Memory B cell (primary cell): ENCODE results near the gene PIP5K1A.
"Not testable (repeated sequence)": the region's sequence is repeated elsewhere in the genome, so short reads cannot be mapped to it uniquely, and the experiment has no call there.

Source experiments
- ATAC-seq: fragments of 150-1000 bp; cut with Tn5 transposase; 2 replicates; pipeline ENCODE4 v1.10.0; 2021; ENCODE audit warnings: low read depth, mild to moderate bottlenecking, moderate library complexity
- DNase-seq, 2 donors: peaks; one replicate each; pipeline ENCODE4 v3.0.0; 2022; ENCODE audit warnings: low spot score in 2 of 2
- H3K27ac Mint-ChIP-seq: one replicate; pipeline ENCODE4 v1.8.0; 2022; ENCODE audit warnings: mild to moderate bottlenecking, moderate library complexity, mixed read lengths
- H3K27me3 Mint-ChIP-seq: one replicate; pipeline ENCODE4 v1.8.0; 2022; ENCODE audit warnings: mixed read lengths
- H3K36me3 Mint-ChIP-seq: one replicate; pipeline ENCODE4 v1.8.0; 2022; ENCODE audit warnings: mild to moderate bottlenecking, mixed read lengths
- H3K4me1 Mint-ChIP-seq: one replicate; pipeline ENCODE4 v1.8.0; 2022; ENCODE audit warnings: mixed read lengths
- H3K4me3 Mint-ChIP-seq: one replicate; pipeline ENCODE4 v1.8.0; 2022; ENCODE audit warnings: mild to moderate bottlenecking, moderate library complexity, mixed read lengths
- H3K9me3 Mint-ChIP-seq: one replicate; pipeline ENCODE4 v1.8.0; 2022; ENCODE audit warnings: mixed read lengths

PIP5K1A gene

GRCh38 chr1:151205381-151205965 is 7.1 kb downstream of the PIP5K1A start:
- ATAC-seq, H3K4me1 Mint-ChIP-seq, H3K9me3 Mint-ChIP-seq, DNase-seq, H3K4me3 Mint-ChIP-seq, H3K36me3 Mint-ChIP-seq, H3K27me3 Mint-ChIP-seq, H3K27ac Mint-ChIP-seq: not testable (repeated sequence)

- ATAC-seq (no peak), DNase-seq (no peak)
- no peak overlapping the region for H3K27ac Mint-ChIP-seq
- H3K4me1 Mint-ChIP-seq = peaks cover 6% of the 10 kb centered on the region
- H3K4me3 Mint-ChIP-seq = no peak overlapping the region
- no peaks in the 10 kb centered on the region for H3K9me3 Mint-ChIP-seq
- H3K36me3 Mint-ChIP-seq = peaks cover 10% of the 10 kb centered on the region
- H3K27me3 Mint-ChIP-seq = no peaks in the 10 kb centered on the region
These were observed 12.5 kb downstream of the PIP5K1A start for GRCh38 chr1:151210830-151211229.

DNA sequence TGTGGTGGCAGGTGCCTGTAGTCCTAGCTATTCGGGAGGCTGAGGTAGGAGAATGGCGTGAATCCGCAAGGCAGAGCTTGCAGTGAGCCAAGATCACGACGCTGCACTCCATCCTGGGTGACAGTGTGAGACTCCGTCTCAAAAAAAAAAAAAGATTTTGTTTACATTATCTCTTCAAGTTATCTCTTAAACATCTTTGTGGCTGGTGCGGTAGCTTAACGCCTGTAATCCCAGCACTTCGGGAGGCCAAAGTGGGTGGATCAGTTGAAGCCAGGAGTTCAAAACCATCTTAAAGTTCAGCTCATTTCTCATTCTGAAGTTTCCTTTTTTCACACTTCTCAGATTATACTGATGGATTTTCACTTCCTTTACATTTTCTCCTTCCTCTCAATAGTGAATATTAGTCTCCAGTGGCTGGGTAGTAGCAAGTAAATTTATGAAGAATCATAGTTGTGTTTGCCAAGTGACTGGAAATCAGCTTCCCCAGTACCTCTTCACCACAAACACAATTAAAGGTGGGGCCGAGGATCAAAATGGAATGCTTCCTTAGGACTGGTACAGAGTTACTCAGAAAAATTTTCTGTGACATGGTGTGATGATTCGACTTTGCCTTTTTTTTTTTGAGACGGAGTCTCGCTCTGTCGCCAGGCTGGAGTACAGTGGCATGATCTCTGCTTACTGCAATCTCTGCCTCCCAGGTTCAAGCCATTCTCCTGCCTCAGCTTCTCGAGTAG is 13.8 kb downstream of the PIP5K1A start:
- DNase-seq (no peak), ATAC-seq (no peak)
- no peaks in the 10 kb centered on the region for H3K27me3 Mint-ChIP-seq
- H3K27ac Mint-ChIP-seq = no peak overlapping the region
- H3K36me3 Mint-ChIP-seq = peaks cover 8% of the 10 kb centered on the region
- H3K4me1 Mint-ChIP-seq = peaks cover 7% of the 10 kb centered on the region
- no peaks in the 10 kb centered on the region for H3K9me3 Mint-ChIP-seq
- H3K4me3 Mint-ChIP-seq = no peak overlapping the region

DNA sequence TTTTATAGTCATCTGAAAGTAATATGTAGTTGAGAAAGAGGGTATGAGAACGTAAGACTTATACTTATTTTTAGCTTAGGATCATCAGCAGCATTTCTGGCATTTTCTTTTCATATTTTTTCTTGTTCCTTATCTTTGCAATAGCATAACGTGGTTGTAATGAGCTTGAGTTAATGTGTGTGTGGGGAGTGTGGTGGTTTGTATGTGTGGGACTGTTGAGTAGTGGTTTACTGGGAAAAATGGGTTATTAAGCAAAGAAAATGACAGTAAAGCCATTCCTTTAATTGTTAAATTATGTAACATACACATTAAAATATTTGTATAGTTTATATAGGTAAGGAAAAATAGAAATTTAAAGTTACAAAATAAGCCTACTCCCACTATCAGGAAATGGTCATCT is 15.2 kb downstream of the PIP5K1A start:
- no peak for ATAC-seq
- no peaks in the 10 kb centered on the region for H3K27me3 Mint-ChIP-seq
- DNase-seq = no peak
- peaks cover 7% of the 10 kb centered on the region for H3K4me1 Mint-ChIP-seq
- peaks cover 7% of the 10 kb centered on the region for H3K36me3 Mint-ChIP-seq
- H3K27ac Mint-ChIP-seq = no peak overlapping the region
- no peaks in the 10 kb centered on the region for H3K9me3 Mint-ChIP-seq
- H3K4me3 Mint-ChIP-seq = no peak overlapping the region

DNA sequence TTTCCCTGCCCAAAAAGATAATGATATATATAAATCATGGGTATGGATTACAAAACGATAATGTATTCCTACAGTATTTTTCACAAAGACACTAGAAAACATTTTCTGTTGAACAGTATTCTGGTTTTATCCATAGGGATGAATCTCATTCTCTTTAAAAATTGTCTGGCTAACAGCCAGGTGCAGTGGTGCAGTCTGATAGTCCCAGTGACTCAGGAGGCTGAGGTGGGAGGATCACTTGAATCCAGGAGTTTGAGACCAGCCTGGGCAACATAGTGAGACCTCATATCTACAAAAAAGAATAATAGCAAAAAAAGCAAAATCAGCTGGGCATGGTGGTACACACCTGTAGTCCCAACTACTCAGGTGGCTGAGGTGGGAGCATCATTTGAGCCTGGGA is 23.3 kb downstream of the PIP5K1A start:
- no peak overlapping the region for H3K4me3 Mint-ChIP-seq
- ATAC-seq (no peak), DNase-seq (no peak)
- H3K27ac Mint-ChIP-seq = no peak overlapping the region
- H3K27me3 Mint-ChIP-seq = no peaks in the 10 kb centered on the region
- peaks cover 2% of the 10 kb centered on the region for H3K4me1 Mint-ChIP-seq
- peaks cover 7% of the 10 kb centered on the region for H3K36me3 Mint-ChIP-seq
- no peaks in the 10 kb centered on the region for H3K9me3 Mint-ChIP-seq

DNA sequence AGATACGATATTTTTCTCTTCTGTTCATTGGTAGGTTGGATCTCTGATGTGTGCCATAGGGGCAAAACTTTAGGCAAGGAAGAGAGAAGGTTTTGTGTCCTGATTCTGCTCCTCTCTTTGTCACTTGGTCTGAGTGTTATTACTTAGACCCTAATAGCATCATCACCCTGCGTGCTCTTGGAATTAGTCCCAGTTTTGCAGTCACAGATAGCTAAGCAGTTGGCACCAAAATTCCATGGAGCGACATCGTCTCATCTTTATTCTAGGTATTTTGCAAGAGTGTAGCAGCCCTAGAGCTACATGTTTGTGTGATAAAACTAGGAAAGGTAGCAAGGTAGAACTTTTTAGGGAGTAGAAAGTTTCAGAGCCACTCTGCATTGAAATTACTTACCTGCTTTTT is 23.8 kb downstream of the PIP5K1A start:
- Mint-ChIP-seq H3K9me3 (no peaks in the 10 kb centered on the region), H3K27me3 (no peaks in the 10 kb centered on the region), H3K4me3 (no peak overlapping the region), H3K27ac (no peak overlapping the region), H3K4me1 (peaks cover 2% of the 10 kb centered on the region), H3K36me3 (peaks cover 9% of the 10 kb centered on the region)
- no peak for ATAC-seq
- DNase-seq = no peak

DNA sequence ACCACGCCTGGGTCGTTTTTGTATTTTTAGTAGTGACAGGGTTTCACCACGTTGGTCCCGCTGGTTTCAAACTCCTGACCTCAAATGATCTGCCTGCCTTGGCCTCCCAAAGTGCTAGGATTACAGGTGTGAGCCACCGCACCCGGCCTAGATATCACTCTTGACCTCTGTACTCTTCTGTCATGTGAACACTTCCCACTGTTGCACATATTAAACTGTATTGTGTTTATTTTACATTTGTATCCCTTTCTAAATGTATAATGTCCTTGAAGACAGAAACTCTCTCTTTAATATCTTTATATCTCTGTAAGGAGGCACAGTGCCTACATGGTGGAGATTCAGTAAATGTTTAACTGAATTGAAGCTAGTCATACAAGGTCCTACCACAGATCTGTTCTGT is 36.9 kb downstream of the PIP5K1A start:
- Mint-ChIP-seq H3K4me3 (no peak overlapping the region), H3K9me3 (no peaks in the 10 kb centered on the region), H3K36me3 (peaks cover 43% of the 10 kb centered on the region), H3K27ac (no peak overlapping the region), H3K4me1 (peaks cover 10% of the 10 kb centered on the region), H3K27me3 (no peaks in the 10 kb centered on the region)
- DNase-seq (no peak), ATAC-seq (no peak)

DNA sequence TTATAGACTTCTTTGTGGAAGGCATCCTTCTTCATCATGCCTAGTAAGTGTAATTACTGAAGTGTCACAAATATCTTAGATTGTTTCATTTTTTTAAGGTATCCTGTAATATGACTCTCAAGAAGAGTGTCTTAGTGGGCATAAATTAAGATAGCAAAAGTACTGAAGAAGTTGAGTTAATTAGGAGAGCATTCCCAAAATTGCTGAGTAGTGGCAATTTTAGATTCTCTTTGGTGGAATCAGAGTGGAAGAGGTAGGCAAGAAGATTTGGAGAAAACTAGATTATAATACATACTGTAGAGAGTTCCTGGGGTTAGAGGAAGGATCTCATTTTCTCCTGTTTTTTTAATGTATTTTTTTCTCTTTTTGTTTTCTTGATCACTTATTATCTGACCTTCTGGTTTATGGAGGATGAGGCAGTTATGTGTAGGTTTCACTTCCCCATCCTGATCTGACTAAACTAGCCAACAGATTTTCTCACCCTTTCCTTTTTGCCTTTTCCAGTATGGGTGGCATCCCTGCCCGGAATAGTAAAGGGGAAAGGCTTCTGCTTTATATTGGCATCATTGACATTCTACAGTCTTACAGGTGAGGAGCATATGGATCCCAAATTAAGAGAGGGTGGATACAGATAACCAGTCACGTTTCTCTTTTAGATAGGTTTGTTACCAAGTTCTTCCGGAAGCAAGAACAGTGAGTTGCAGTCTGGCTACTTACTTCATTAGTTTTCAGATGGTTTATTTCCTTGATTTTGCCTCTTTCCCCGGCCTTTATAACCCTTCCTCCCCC is 39.5 kb downstream of the PIP5K1A start:
- peak overlapping the region; percentile 72 for H3K27ac Mint-ChIP-seq
- H3K9me3 Mint-ChIP-seq = no peaks in the 10 kb centered on the region
- H3K27me3 Mint-ChIP-seq = no peaks in the 10 kb centered on the region
- H3K4me1 Mint-ChIP-seq = peaks cover 10% of the 10 kb centered on the region
- ATAC-seq (peak; percentile 62), DNase-seq (no peak)
- no peak overlapping the region for H3K4me3 Mint-ChIP-seq
- H3K36me3 Mint-ChIP-seq = peaks cover 45% of the 10 kb centered on the region

DNA sequence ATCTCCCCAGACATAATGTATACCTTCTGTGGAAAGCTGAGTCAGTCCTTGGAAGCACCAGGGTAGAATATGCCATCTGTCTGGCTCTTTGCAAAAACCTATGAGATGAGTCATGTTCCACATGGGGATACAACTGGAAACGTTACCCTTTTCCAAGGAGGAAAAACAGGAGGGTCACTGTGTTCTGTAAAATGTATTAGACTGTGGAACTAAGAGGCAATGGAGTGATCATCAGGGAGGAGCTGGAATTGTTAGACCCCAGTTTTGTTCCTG is 40.1 kb downstream of the PIP5K1A start:
- Mint-ChIP-seq H3K27ac (peak overlapping the region; percentile 72), H3K4me1 (peaks cover 10% of the 10 kb centered on the region), H3K27me3 (no peaks in the 10 kb centered on the region), H3K4me3 (no peak overlapping the region), H3K9me3 (no peaks in the 10 kb centered on the region), H3K36me3 (peaks cover 49% of the 10 kb centered on the region)
- ATAC-seq (no peak), DNase-seq (no peak)

- Mint-ChIP-seq H3K36me3 (peaks cover 37% of the 10 kb centered on the region), H3K4me3 (no peak overlapping the region), H3K4me1 (peaks cover 10% of the 10 kb centered on the region), H3K27me3 (no peaks in the 10 kb centered on the region), H3K9me3 (no peaks in the 10 kb centered on the region), H3K27ac (no peak overlapping the region)
- DNase-seq (no peak), ATAC-seq (no peak)
These were observed 44.1 kb downstream of the PIP5K1A start for GRCh38 chr1:151242442-151242841.

GRCh38 chr1:151243683-151244216 is 45.4 kb downstream of the PIP5K1A start:
- Mint-ChIP-seq H3K4me3 (no peak overlapping the region), H3K36me3 (peaks cover 35% of the 10 kb centered on the region), H3K4me1 (no peaks in the 10 kb centered on the region), H3K9me3 (no peaks in the 10 kb centered on the region), H3K27me3 (no peaks in the 10 kb centered on the region), H3K27ac (peak overlapping the region; percentile 50)
- no peak for DNase-seq
- no peak for ATAC-seq

DNA sequence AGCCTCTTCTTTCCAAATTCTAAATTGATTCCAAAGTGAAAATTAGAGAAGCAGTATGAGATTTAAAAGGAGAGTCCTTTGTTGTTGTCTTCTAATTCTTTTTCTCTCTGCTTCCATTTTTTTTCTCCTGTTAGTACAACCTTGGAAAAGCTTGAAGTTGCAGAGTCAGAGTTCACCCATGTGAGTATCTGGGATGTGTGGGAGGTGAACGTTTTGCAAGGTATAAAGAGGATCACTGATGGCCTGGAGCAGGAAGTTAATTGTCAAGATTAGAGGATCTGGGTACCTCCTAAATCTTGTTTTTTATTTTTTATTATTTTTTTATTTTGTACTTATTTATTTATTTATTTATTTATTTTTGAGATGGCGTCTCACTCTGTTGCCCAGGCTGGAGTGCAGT is 48.4 kb downstream of the PIP5K1A start:
- DNase-seq (no peak), ATAC-seq (no peak)
- no peaks in the 10 kb centered on the region for H3K27me3 Mint-ChIP-seq
- no peaks in the 10 kb centered on the region for H3K9me3 Mint-ChIP-seq
- peaks cover 32% of the 10 kb centered on the region for H3K36me3 Mint-ChIP-seq
- H3K4me3 Mint-ChIP-seq = no peak overlapping the region
- H3K27ac Mint-ChIP-seq = no peak overlapping the region
- no peaks in the 10 kb centered on the region for H3K4me1 Mint-ChIP-seq

- no peak overlapping the region for H3K4me3 Mint-ChIP-seq
- no peak overlapping the region for H3K27ac Mint-ChIP-seq
- ATAC-seq = peak; percentile 60
These were observed 53.5 kb downstream of the PIP5K1A start for GRCh38 chr1:151251656-151252470.

More at GRCh38 chr1:151251656-151252470, 53.5 kb downstream of the PIP5K1A start:
- peaks cover 12% of the 10 kb centered on the region for H3K36me3 Mint-ChIP-seq
- H3K9me3 Mint-ChIP-seq = no peaks in the 10 kb centered on the region
- H3K4me1 Mint-ChIP-seq = peaks cover 15% of the 10 kb centered on the region
- peak; percentile 25 to 61 for DNase-seq
- no peaks in the 10 kb centered on the region for H3K27me3 Mint-ChIP-seq
